PC-3 (cell line): ENCODE results near the gene STIM1.

ENCODE experiments used
- EZH2 ChIP-seq: fragments of 300-600 bp; sonication (generic); IDR thresholded peaks from one replicate; pipeline ENCODE4 v1.6.1; 2017; ENCODE audit warnings: antibody characterized with exemption, mild to moderate bottlenecking, low read length; ENCODE audit not compliant: unreplicated experiment
- TF ChIP-seq, protein P1 (sequence below): fragments of 300-600 bp; sonication (generic); conservative IDR thresholded peaks from 2 replicates; pipeline ENCODE4 v1.5.1; 2017; ENCODE audit warnings: antibody characterized with exemption, low read depth, mild to moderate bottlenecking, low read length

DNA sequence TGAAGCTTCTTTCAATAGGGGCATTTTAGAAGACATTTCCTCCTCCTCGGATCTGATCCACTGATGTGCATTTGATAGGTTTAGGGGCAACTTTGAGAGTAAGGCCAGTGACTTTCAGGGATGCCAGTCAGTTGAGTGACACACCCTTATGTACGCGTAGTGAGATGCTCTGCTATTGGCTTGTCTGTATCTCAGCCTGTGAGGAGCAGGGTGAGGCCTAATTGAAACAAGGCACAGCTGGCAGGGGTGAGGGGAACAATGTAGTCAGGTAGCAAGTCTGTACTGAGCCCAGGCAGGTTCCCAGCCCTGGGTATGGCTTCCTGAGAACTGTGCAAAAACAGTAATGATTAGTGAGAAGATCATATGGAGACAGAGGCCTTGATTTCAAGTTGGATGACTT, 61.5 kb downstream of the STIM1 start:
- TF ChIP-seq EZH2 = no peak
- TF ChIP-seq, protein P1, sequence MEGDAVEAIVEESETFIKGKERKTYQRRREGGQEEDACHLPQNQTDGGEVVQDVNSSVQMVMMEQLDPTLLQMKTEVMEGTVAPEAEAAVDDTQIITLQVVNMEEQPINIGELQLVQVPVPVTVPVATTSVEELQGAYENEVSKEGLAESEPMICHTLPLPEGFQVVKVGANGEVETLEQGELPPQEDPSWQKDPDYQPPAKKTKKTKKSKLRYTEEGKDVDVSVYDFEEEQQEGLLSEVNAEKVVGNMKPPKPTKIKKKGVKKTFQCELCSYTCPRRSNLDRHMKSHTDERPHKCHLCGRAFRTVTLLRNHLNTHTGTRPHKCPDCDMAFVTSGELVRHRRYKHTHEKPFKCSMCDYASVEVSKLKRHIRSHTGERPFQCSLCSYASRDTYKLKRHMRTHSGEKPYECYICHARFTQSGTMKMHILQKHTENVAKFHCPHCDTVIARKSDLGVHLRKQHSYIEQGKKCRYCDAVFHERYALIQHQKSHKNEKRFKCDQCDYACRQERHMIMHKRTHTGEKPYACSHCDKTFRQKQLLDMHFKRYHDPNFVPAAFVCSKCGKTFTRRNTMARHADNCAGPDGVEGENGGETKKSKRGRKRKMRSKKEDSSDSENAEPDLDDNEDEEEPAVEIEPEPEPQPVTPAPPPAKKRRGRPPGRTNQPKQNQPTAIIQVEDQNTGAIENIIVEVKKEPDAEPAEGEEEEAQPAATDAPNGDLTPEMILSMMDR = no peak
